ENCODE measurements around the gene RABAC1.

GRCh38 chr19:41965106-41965505 is 6.0 kb upstream of the RABAC1 start:
- no peak for TF ChIP-seq EZH2 (IDR thresholded peaks at IDR 0.05; ENCODE audit: borderline replicate concordance, low read depth, low read length, poor library complexity, severe bottlenecking)
- TF ChIP-seq, protein P1, sequence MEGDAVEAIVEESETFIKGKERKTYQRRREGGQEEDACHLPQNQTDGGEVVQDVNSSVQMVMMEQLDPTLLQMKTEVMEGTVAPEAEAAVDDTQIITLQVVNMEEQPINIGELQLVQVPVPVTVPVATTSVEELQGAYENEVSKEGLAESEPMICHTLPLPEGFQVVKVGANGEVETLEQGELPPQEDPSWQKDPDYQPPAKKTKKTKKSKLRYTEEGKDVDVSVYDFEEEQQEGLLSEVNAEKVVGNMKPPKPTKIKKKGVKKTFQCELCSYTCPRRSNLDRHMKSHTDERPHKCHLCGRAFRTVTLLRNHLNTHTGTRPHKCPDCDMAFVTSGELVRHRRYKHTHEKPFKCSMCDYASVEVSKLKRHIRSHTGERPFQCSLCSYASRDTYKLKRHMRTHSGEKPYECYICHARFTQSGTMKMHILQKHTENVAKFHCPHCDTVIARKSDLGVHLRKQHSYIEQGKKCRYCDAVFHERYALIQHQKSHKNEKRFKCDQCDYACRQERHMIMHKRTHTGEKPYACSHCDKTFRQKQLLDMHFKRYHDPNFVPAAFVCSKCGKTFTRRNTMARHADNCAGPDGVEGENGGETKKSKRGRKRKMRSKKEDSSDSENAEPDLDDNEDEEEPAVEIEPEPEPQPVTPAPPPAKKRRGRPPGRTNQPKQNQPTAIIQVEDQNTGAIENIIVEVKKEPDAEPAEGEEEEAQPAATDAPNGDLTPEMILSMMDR (conservative IDR thresholded peaks at IDR 0.05; ENCODE audit: low read depth, low read length) = no peak
